SK-N-SH (cell line): Measurements from ENCODE around the gene SELPLG. TPM values are rescaled to one million over a fixed set of nuclear protein-coding genes. Genes with fewer than 3 reads are reported as not detected.
A peak's percentile ranks its signal among the peaks of the same experiment; 100 is the strongest.

Source experiments
- CTCF ChIA-PET: fragments of 300-600, 350-600 bp; formaldehyde crosslinking; extraction: SDS; loops from one replicate; lab custom pipeline; 2021; lab: Yijun Ruan, JAX
- POLR2A ChIA-PET: fragments of 350-600 bp; sonication (Branson Sonifier 250); formaldehyde crosslinking; extraction: SDS; loops from one replicate; lab custom pipeline; 2020; ENCODE audit warnings: antibody characterized with exemption, inconsistent platforms; lab: Yijun Ruan, JAX
- DNase-seq: peaks from one replicate; pipeline ENCODE4 v3.0.0; 2012
- H2AFZ ChIP-seq: fragments of 200-600 bp; sonication (generic); 2 replicates; pipeline ENCODE4 v1.8.1; 2016; ENCODE audit warnings: antibody characterized with exemption, mild to moderate bottlenecking, low read depth
- H3F3A ChIP-seq: fragments of 200-600 bp; sonication (generic); replicated peaks from 2 replicates; pipeline ENCODE3; 2016; ENCODE audit warnings: antibody characterized with exemption, mild to moderate bottlenecking; ENCODE audit not compliant: insufficient read depth
- H3K27ac ChIP-seq, 2 experiments: fragments of 200-500 bp in 1 of 2; fragments of 200-600 bp in 1 of 2; sonication (Bioruptor generic) in 1 of 2; sonication (generic), shearing (Covaris generic) in 1 of 2; 2 replicates each; pipeline versions ENCODE4 v1.5.1 to v1.6.1; 2014 to 2016; ENCODE audit warnings: low read depth in 2 of 2, inconsistent platforms in 1 of 2, low read length in 1 of 2, mild to moderate bottlenecking in 1 of 2, mixed read lengths in 1 of 2
- H3K27me3 ChIP-seq: fragments of 200-600 bp; sonication (generic), shearing (Covaris generic); 2 replicates; pipeline ENCODE4 v1.6.1; 2016; ENCODE audit warnings: mixed run types; ENCODE audit not compliant: insufficient read depth
- H3K36me3 ChIP-seq, 2 experiments: fragments of 200-500 bp in 1 of 2; fragments of 200-600 bp in 1 of 2; sonication (Bioruptor generic) in 1 of 2; sonication (generic) in 1 of 2; replicated peaks in 1 of 2; 2 replicates each; pipeline versions ENCODE3 to v1.5.1; 2014 to 2016; ENCODE audit warnings: low read length in 1 of 2, mild to moderate bottlenecking in 1 of 2; ENCODE audit not compliant: insufficient read depth in 2 of 2, control insufficient read depth in 1 of 2
- H3K4me1 ChIP-seq, 2 experiments: fragments of 200-500 bp in 1 of 2; fragments of 200-600 bp in 1 of 2; sonication (Bioruptor generic) in 1 of 2; sonication (generic), shearing (Covaris generic) in 1 of 2; 2 replicates each; pipeline versions ENCODE4 v1.5.1 to v1.6.1; 2014 to 2016; ENCODE audit warnings: low read depth in 1 of 2, low read length in 1 of 2, mixed run types in 1 of 2; ENCODE audit not compliant: insufficient read depth in 2 of 2, control insufficient read depth in 1 of 2
- H3K4me2 ChIP-seq: fragments of 200-600 bp; sonication (generic), shearing (Covaris generic); 2 replicates; pipeline ENCODE4 v1.6.1; 2017; ENCODE audit warnings: mixed run types
- H3K4me3 ChIP-seq, 2 experiments: fragments of 200-500 bp in 1 of 2; fragments of 200-600 bp in 1 of 2; sonication (Bioruptor generic) in 1 of 2; sonication (generic), shearing (Covaris generic) in 1 of 2; 2 replicates each; pipeline versions ENCODE4 v1.5.1 to v1.8.1; 2014 to 2016; ENCODE audit warnings: low read depth in 2 of 2, inconsistent platforms in 1 of 2, low read length in 1 of 2, mild to moderate bottlenecking in 1 of 2, mixed read lengths in 1 of 2, moderate library complexity in 1 of 2
- H3K79me2 ChIP-seq: fragments of 200-600 bp; sonication (generic); 2 replicates; pipeline ENCODE4 v1.8.1; 2017; ENCODE audit warnings: mild to moderate bottlenecking; ENCODE audit not compliant: insufficient read depth
- H3K9ac ChIP-seq: fragments of 200-600 bp; sonication (generic); 2 replicates; pipeline ENCODE4 v1.6.1; 2017; ENCODE audit warnings: mixed run types
- H3K9me2 ChIP-seq: fragments of 200-600 bp; sonication (generic); 2 replicates; pipeline ENCODE4 v1.6.1; 2017; ENCODE audit warnings: mixed run types
- H3K9me3 ChIP-seq: fragments of 200-600 bp; sonication (generic); 2 replicates; pipeline ENCODE4 v1.6.1; 2017; ENCODE audit warnings: mixed run types, mild to moderate bottlenecking, moderate library complexity
- H4K20me1 ChIP-seq: fragments of 200-600 bp; sonication (generic); 2 replicates; pipeline ENCODE4 v1.6.1; 2017; ENCODE audit warnings: mild to moderate bottlenecking, mixed run types; ENCODE audit not compliant: insufficient read depth
- CHD2 ChIP-seq: fragments of 150-350 bp; IDR thresholded peaks from 2 replicates; pipeline ENCODE4 v1.6.1; 2018; ENCODE audit warnings: low read length; ENCODE audit not compliant: partially characterized antibody
- EZH2phosphoT487 ChIP-seq: fragments of 200-600 bp; sonication (generic); IDR thresholded peaks from 2 replicates; pipeline ENCODE4 v1.6.1; 2017; ENCODE audit warnings: low read depth, mixed run types, mild to moderate bottlenecking, antibody characterized with exemption, moderate library complexity, borderline replicate concordance
- FOSL2 ChIP-seq: IDR thresholded peaks from 2 replicates; pipeline ENCODE4 v1.4.0; 2012; ENCODE audit warnings: low read depth, mild to moderate bottlenecking, moderate library complexity, borderline replicate concordance
- FOXJ3 ChIP-seq: sonication (generic); formaldehyde crosslinking; IDR thresholded peaks from 2 replicates; pipeline ENCODE4 v1.5.1; 2020; ENCODE audit warnings: mild to moderate bottlenecking, missing genetic modification reagents
- FOXM1 ChIP-seq: IDR thresholded peaks from 2 replicates; pipeline ENCODE4 v1.4.0; 2012; ENCODE audit warnings: low read depth, mild to moderate bottlenecking
- GABPA ChIP-seq: IDR thresholded peaks from 2 replicates; pipeline ENCODE4 v1.4.0; 2012; ENCODE audit warnings: low read depth, mild to moderate bottlenecking
- JUND ChIP-seq: IDR thresholded peaks from 2 replicates; pipeline ENCODE4 v1.4.0; 2012
- MEF2A ChIP-seq: IDR thresholded peaks from 2 replicates; pipeline ENCODE4 v1.4.0; 2012; ENCODE audit warnings: low read depth, borderline replicate concordance
- NFIC ChIP-seq: IDR thresholded peaks from 2 replicates; pipeline ENCODE4 v1.4.0; 2012; ENCODE audit warnings: borderline replicate concordance
- NRF1 ChIP-seq: IDR thresholded peaks from 2 replicates; pipeline ENCODE4 v1.6.1; 2012; ENCODE audit warnings: low read depth, mild to moderate bottlenecking, low read length
- POLR2AphosphoS5 ChIP-seq: IDR thresholded peaks from 2 replicates; pipeline ENCODE4 v1.6.1; 2012; ENCODE audit warnings: low read depth, low read length
- RAD21 ChIP-seq: IDR thresholded peaks from 2 replicates; pipeline ENCODE4 v1.6.1; 2012; ENCODE audit warnings: mild to moderate bottlenecking, low read length
- RFX5 ChIP-seq: IDR thresholded peaks from 2 replicates; pipeline ENCODE4 v1.6.1; 2012; ENCODE audit warnings: mild to moderate bottlenecking, improper control_type of control experiment, low read length
- RXRA ChIP-seq: IDR thresholded peaks from 2 replicates; pipeline ENCODE4 v1.4.0; 2012; ENCODE audit warnings: low read depth, mild to moderate bottlenecking, borderline replicate concordance
- SIN3A ChIP-seq: IDR thresholded peaks from 2 replicates; pipeline ENCODE4 v1.6.1; 2012; ENCODE audit warnings: low read depth, mild to moderate bottlenecking, low read length, moderate library complexity, borderline replicate concordance
- TAF1 ChIP-seq: IDR thresholded peaks from 2 replicates; pipeline ENCODE4 v1.6.1; 2012; ENCODE audit warnings: low read depth, mild to moderate bottlenecking, low read length, moderate library complexity, borderline replicate concordance
- TCF12 ChIP-seq: IDR thresholded peaks from 2 replicates; pipeline ENCODE4 v1.4.0; 2012
- YY1 ChIP-seq: IDR thresholded peaks from 2 replicates; pipeline ENCODE4 v1.4.0; 2012; ENCODE audit warnings: low read depth, mild to moderate bottlenecking
- WGBS: methylation state at CpG from one replicate; pipeline ENCODE4 v1.1.6; 2017; ENCODE audit warnings: low lambda C conversion rate; 5-methylcytosine and 5-hydroxymethylcytosine counted together
- polyA plus RNA-seq, 3 experiments: library from polyadenylated mRNA; depleted of rRNA; stranded (reverse); fragments of >200 nt; gene quantifications; 2 replicates each; pipeline ENCODE4 v1.2.3, GENCODE V29; 2012
- TF ChIP-seq, protein P1 (sequence below): fragments of 200-600 bp; sonication (generic); IDR thresholded peaks from 2 replicates; pipeline ENCODE4 v1.6.1; 2017; ENCODE audit warnings: antibody characterized with exemption, mild to moderate bottlenecking, moderate library complexity
- TF ChIP-seq, protein P2 (sequence below): IDR thresholded peaks from 2 replicates; pipeline ENCODE4; 2012
- TF ChIP-seq, protein P3 (sequence below): fragments of 150-350 bp; IDR thresholded peaks from 2 replicates; pipeline ENCODE4 v1.6.1; 2016; ENCODE audit warnings: mild to moderate bottlenecking, low read depth, low read length
- TF ChIP-seq, protein P4 (sequence below): fragments of 150-350 bp; IDR thresholded peaks from 2 replicates; pipeline ENCODE4 v1.6.1; 2017; ENCODE audit warnings: antibody characterized with exemption, low read length, low read depth, borderline replicate concordance
- TF ChIP-seq, protein P5 (sequence below): IDR thresholded peaks from 2 replicates; pipeline ENCODE4 v1.4.0; 2012; ENCODE audit warnings: low read depth, borderline replicate concordance

Gene SELPLG
- polyA plus RNA-seq, 1 of the 3 experiments (the other 2 are of a cell fraction) = 2.8 TPM

DNA sequence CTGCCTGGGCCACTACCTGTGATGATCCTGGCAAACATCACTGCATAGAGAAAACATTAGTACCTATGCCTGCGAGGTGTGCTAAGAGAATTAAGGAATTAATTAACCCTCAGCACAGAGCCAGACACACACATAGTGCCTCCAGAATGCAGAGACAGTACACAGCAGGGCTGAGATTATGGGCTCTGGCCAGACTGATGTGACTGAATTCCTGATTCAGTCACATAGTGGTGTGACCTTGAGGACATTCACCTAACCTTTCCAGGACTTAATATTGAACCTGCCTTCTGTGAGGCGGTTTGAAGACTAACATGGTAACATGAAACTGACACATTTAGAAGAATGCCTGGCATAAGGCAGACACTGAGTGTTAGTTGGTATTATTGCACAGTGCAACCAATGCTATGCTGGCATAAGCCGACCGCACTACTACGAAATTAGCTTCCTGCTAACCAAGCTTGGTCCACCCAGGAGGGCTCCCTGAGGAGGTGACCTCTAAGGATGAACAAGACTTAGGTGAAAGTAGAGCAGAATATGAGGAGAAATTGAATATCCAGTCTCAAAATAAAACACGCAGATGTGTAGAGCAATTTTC is 32.0 kb upstream of the SELPLG start (continued):
- TF ChIP-seq, protein P1, sequence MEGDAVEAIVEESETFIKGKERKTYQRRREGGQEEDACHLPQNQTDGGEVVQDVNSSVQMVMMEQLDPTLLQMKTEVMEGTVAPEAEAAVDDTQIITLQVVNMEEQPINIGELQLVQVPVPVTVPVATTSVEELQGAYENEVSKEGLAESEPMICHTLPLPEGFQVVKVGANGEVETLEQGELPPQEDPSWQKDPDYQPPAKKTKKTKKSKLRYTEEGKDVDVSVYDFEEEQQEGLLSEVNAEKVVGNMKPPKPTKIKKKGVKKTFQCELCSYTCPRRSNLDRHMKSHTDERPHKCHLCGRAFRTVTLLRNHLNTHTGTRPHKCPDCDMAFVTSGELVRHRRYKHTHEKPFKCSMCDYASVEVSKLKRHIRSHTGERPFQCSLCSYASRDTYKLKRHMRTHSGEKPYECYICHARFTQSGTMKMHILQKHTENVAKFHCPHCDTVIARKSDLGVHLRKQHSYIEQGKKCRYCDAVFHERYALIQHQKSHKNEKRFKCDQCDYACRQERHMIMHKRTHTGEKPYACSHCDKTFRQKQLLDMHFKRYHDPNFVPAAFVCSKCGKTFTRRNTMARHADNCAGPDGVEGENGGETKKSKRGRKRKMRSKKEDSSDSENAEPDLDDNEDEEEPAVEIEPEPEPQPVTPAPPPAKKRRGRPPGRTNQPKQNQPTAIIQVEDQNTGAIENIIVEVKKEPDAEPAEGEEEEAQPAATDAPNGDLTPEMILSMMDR = no peak
- TF ChIP-seq, protein P2, sequence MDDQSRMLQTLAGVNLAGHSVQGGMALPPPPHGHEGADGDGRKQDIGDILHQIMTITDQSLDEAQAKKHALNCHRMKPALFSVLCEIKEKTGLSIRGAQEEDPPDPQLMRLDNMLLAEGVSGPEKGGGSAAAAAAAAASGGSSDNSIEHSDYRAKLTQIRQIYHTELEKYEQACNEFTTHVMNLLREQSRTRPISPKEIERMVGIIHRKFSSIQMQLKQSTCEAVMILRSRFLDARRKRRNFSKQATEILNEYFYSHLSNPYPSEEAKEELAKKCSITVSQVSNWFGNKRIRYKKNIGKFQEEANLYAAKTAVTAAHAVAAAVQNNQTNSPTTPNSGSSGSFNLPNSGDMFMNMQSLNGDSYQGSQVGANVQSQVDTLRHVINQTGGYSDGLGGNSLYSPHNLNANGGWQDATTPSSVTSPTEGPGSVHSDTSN = no peak
- TF ChIP-seq NFIC (no peak), MEF2A (no peak), RAD21 (no peak), TAF1 (no peak)
- TF ChIP-seq, protein P3, sequence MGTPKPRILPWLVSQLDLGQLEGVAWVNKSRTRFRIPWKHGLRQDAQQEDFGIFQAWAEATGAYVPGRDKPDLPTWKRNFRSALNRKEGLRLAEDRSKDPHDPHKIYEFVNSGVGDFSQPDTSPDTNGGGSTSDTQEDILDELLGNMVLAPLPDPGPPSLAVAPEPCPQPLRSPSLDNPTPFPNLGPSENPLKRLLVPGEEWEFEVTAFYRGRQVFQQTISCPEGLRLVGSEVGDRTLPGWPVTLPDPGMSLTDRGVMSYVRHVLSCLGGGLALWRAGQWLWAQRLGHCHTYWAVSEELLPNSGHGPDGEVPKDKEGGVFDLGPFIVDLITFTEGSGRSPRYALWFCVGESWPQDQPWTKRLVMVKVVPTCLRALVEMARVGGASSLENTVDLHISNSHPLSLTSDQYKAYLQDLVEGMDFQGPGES = no peak

DNA sequence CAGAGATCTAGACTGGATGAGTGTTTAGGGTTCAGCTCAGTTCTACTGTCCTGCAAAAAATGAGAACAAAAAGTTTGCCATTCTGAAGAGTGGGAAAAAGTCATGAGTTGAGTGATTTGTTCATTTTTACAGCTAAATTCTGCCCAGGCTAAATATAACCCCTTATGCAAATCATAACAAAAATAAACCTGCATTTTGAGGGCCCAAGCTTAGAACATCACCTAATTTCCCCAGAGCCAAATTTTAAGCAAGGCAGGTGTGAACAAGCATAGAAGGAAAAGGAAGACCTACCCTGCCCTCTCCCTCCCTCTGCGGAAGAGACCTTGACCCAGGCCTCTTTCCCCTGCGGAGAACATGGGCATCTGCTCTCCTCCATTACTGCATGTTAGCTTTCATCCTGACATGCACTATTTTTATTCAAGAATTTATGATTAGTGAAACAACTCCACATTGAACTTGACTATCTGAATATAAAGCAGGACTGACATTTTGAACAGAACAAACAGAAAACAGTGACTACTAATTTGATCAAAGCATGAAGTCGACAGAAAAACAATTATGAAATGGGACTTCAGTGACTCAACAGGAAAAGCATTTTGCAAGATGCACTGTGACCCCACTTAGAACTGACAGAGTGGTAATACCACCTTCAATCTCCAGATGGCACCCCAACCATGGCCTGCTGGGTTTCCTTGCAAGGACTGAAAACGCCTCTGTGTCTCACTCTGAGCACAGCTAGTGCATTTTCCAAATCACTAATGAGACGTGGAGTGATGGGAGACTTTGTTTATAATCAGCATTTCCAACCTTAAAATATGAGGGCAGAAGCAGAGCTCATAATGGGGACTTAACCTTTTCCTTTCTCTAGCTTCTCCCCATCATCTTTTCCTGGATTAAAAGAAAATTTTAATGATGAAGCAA is 30.9 kb upstream of the SELPLG start:
- no peaks in the 10 kb centered on the region for H3K27me3 ChIP-seq
- TF ChIP-seq YY1 (no peak), POLR2AphosphoS5 (no peak), RFX5 (no peak; the same call in 1 of the 2 replicates), JUND (peak; percentile 27; the same call in 1 of the 2 replicates), NFIC (peak; percentile 17; the same call in 1 of the 2 replicates), GABPA (no peak), FOXJ3 (CRISPR knock-in tag) (no peak), CHD2 (no peak), FOSL2 (peak; percentile 44; the same call in 1 of the 2 replicates), FOXM1 (no peak), SIN3A (no peak; the same call in 1 of the 2 replicates), TCF12 (peak; percentile 29; the same call in 1 of the 2 replicates), RXRA (no peak), EZH2phosphoT487 (no peak), NRF1 (no peak)
- TF ChIP-seq, protein P4, sequence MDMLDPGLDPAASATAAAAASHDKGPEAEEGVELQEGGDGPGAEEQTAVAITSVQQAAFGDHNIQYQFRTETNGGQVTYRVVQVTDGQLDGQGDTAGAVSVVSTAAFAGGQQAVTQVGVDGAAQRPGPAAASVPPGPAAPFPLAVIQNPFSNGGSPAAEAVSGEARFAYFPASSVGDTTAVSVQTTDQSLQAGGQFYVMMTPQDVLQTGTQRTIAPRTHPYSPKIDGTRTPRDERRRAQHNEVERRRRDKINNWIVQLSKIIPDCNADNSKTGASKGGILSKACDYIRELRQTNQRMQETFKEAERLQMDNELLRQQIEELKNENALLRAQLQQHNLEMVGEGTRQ = no peak
- TF ChIP-seq, protein P5, sequence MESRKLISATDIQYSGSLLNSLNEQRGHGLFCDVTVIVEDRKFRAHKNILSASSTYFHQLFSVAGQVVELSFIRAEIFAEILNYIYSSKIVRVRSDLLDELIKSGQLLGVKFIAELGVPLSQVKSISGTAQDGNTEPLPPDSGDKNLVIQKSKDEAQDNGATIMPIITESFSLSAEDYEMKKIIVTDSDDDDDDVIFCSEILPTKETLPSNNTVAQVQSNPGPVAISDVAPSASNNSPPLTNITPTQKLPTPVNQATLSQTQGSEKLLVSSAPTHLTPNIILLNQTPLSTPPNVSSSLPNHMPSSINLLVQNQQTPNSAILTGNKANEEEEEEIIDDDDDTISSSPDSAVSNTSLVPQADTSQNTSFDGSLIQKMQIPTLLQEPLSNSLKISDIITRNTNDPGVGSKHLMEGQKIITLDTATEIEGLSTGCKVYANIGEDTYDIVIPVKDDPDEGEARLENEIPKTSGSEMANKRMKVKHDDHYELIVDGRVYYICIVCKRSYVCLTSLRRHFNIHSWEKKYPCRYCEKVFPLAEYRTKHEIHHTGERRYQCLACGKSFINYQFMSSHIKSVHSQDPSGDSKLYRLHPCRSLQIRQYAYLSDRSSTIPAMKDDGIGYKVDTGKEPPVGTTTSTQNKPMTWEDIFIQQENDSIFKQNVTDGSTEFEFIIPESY = no peak

More for the DNA sequence above, 30.9 kb upstream of the SELPLG start:
- H3K4me1 ChIP-seq = peaks cover 46 to 61% of the 10 kb centered on the region in 2 experiments
- POLR2A ChIA-PET = interaction anchor here (1.3 kb wide), 1 partner anchor 66 kb away, joined by 6 read pairs; no protein-coding TSS in a partner anchor
- no peaks in the 10 kb centered on the region for H3K9me3 ChIP-seq
- H3K4me2 ChIP-seq = peak overlapping the region; percentile 61
- H3K9ac ChIP-seq = peak overlapping the region; percentile 29; the same call in 1 of the 2 replicates
- CTCF ChIA-PET = interaction anchor here (0.6 to 14.1 kb wide), 78 partner anchors 9 to 746 kb away, joined by 3 to 327 read pairs (median 5); partner anchors contain the start of genes ALKBH2, CORO1C and SSH1
- WGBS = 7% methylated on average over 5 of the region's 5 CpGs
- peak; percentile 78 for DNase-seq
- no peak overlapping the region; a peak in 1 of 4 replicates for H3K4me3 ChIP-seq
- H3F3A ChIP-seq = peaks cover 45% of the 10 kb centered on the region
- peak overlapping the region; percentile 84 to 91 for H3K27ac ChIP-seq
- no peak overlapping the region for H2AFZ ChIP-seq
- no peaks in the 10 kb centered on the region for H3K9me2 ChIP-seq
- peaks cover 13 to 35% of the 10 kb centered on the region in 2 experiments for H3K36me3 ChIP-seq
- peaks cover 96% of the 10 kb centered on the region for H3K79me2 ChIP-seq
- peaks cover 27% of the 10 kb centered on the region; the same call in 1 of the 2 replicates for H4K20me1 ChIP-seq
